ENCODE data around the gene MTCL1. TPM values are rescaled to one million over a fixed set of nuclear protein-coding genes. Genes with fewer than 3 reads are reported as not detected.

The MTCL1 gene
- polyA plus RNA-seq, 10 donors, result 16.9 to 43.9 (median 28.5) TPM

- no peak for DNase-seq
Measured at GRCh38 chr18:8791171-8791651, 85.9 kb downstream of the MTCL1 start.

GRCh38 chr18:8792688-8793316, 87.4 kb downstream of the MTCL1 start:
- no peak for DNase-seq

GRCh38 chr18:8793445-8794155, 88.2 kb downstream of the MTCL1 start:
- no peak for DNase-seq

- DNase-seq, result peak in 1 of 3 donors; percentile 48
Measured at GRCh38 chr18:8794156-8794933, 89.0 kb downstream of the MTCL1 start.

- no peak for DNase-seq
Measured at GRCh38 chr18:8794934-8795280, 89.6 kb downstream of the MTCL1 start.

- DNase-seq, result no peak
Measured at GRCh38 chr18:8795586-8796325, 90.4 kb downstream of the MTCL1 start.

- peak in 1 of 3 donors; percentile 17 for DNase-seq
Measured at GRCh38 chr18:8797206-8797605, 91.8 kb downstream of the MTCL1 start.

- peak; percentile 52 to 64 (median 54) for DNase-seq
Measured at GRCh38 chr18:8799001-8799400, 93.6 kb downstream of the MTCL1 start.

GRCh38 chr18:8799596-8800441, 94.5 kb downstream of the MTCL1 start:
- peak; percentile 73 to 88 (median 84) for DNase-seq

GRCh38 chr18:8800445-8800844, 95.1 kb downstream of the MTCL1 start:
- DNase-seq, result peak in 2 of 3 donors; percentile 22 to 98

- DNase-seq, result peak in 2 of 3 donors; percentile 18 to 27
Measured at GRCh38 chr18:8800876-8801262, 95.5 kb downstream of the MTCL1 start.

GRCh38 chr18:8801263-8801901, 96.0 kb downstream of the MTCL1 start:
- peak in 1 of 3 donors; percentile 87 for DNase-seq

- no peak for DNase-seq
Measured at GRCh38 chr18:8802017-8802672, 96.8 kb downstream of the MTCL1 start.

GRCh38 chr18:8803063-8803795, 97.9 kb downstream of the MTCL1 start:
- DNase-seq, result no peak

GRCh38 chr18:8803957-8804356, 98.6 kb downstream of the MTCL1 start:
- DNase-seq, result no peak

GRCh38 chr18:8805552-8805951, 100.2 kb downstream of the MTCL1 start:
- DNase-seq, result no peak

- no peak for DNase-seq
Measured at GRCh38 chr18:8806100-8806797, 100.9 kb downstream of the MTCL1 start.

GRCh38 chr18:8806798-8807487, 101.6 kb downstream of the MTCL1 start:
- no peak for DNase-seq

All from muscle of back (tissue), 11 donors.